ENCODE results near the gene BCS1L.

DNA sequence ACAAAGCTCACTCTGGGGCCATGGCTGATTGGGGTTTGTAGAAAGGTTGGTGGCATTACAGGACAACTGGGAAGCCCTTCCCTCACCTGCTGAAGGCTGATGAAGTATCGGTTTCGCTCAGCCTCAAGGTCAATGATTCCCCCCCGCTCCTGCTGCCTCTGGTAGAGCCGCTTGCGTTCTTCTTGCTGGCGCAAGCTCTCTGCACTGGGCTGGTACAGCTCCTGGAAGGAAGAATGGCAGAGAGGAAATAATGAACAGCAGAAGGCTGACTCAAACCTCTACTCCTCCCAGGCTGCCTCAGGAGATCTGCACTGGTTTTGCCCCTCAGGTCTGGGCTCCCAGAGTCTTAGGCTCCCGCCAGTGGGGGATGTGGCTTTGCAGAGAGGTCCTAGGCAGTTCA lies 5.2 kb downstream of the BCS1L start:
- TF ChIP-seq, protein P1, sequence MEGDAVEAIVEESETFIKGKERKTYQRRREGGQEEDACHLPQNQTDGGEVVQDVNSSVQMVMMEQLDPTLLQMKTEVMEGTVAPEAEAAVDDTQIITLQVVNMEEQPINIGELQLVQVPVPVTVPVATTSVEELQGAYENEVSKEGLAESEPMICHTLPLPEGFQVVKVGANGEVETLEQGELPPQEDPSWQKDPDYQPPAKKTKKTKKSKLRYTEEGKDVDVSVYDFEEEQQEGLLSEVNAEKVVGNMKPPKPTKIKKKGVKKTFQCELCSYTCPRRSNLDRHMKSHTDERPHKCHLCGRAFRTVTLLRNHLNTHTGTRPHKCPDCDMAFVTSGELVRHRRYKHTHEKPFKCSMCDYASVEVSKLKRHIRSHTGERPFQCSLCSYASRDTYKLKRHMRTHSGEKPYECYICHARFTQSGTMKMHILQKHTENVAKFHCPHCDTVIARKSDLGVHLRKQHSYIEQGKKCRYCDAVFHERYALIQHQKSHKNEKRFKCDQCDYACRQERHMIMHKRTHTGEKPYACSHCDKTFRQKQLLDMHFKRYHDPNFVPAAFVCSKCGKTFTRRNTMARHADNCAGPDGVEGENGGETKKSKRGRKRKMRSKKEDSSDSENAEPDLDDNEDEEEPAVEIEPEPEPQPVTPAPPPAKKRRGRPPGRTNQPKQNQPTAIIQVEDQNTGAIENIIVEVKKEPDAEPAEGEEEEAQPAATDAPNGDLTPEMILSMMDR (IDR thresholded peaks at IDR 0.05) = no peak
- no peak for TF ChIP-seq ZFX (IDR thresholded peaks at IDR 0.05; ENCODE audit: borderline replicate concordance)

Data from 22Rv1 (cell line).